Brain pericyte (primary cell): ENCODE results near the gene CCL24.
"Not testable (repeated sequence)": the region's sequence is repeated elsewhere in the genome, so short reads cannot be mapped to it uniquely, and the experiment has no call there.

ENCODE experiments used
- DNase-seq: peaks from one replicate; pipeline ENCODE4 v3.0.0-alpha.2; 2012; ENCODE audit warnings: low read depth, low spot score

CCL24 gene

DNA sequence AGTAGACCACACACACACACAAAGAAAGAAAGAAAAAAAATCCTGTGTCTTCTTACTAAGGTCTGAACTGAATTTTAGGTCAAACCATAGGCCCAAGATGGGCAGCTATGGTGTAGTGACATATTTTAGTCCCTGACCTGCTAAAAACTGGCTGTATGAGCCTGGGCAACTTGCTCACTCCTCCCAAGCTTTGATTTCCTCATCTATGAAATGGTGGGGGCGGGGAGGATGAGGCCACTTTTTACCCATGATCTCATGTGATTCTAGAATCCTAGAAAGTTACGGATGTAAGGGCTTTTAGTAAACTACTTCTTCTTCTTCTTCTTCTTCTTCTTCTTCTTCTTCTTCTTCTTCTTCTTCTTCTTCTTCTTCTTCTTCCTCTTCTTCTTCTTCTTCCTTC is 6.1 kb upstream of the CCL24 start:
- no peak for DNase-seq

DNA sequence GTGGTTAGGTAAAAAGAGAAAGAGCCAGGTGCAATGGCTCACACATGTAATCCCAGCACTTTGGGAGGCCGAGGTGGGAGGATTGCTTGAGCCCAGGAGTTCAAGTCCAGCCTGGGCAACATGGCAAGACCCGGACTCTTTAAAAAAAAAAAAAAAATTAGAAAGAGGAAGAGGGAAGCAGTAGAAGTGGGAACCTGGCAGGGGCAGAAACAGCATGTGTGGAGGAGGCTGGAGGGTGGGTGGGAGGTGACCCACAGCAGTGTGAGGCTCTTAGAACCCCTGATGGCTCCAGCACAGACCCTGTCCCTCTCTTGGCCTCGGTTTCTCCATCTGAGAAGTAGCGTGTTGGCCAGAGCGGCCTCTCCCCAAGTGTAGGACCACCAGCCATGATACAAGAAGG is 4.9 kb upstream of the CCL24 start:
- DNase-seq, result no peak

DNA sequence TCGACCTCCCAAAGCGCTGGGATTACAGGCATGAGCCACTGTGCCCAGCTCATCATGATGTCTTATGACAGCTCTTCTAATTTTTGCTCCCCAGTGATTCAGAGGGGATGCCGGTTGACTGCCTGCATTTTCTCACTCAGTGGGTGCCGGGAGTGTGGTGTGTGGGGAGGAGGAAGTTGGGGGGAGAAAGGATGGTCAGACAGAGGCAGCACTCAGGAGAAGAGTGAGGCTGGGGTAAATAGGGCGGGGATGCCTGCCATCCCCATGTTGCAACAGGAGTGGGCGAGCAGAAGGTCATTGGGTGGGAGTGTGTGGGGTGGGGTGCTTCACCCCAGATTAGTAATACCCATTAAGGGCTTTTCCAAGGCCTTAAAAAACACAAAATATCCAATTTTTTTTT is 3.5 kb upstream of the CCL24 start:
- no peak for DNase-seq

DNA sequence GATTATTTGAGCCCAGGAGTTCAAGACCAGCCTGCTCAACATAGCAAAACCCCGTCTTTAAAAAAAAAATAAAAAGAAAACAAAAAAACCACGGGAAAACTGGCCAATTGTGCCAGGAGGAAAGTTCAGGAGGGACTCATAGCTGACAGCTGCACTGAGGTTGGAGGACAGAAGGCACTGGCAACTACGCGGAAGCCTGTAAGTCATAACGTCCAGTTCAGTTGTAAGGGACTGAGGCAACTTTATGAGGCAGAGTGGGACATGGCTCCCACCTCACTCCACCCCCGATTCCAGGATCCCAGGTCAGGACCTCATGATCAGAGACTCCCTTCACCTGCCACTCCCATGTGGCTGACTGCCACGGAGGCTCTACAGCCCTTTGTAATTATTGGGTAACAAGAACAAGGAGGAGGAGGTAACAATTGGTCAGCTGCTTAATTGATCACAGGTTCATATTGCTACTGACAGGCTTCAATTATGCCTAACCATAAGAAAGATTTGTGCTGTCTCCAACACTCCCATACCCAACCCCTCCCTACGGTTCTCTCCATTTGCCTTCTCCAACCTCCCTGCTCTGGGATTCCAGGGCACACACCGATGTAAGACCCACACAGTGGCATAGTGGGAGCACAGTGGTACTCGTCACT is 1.9 kb upstream of the CCL24 start:
- DNase-seq, result no peak

DNA sequence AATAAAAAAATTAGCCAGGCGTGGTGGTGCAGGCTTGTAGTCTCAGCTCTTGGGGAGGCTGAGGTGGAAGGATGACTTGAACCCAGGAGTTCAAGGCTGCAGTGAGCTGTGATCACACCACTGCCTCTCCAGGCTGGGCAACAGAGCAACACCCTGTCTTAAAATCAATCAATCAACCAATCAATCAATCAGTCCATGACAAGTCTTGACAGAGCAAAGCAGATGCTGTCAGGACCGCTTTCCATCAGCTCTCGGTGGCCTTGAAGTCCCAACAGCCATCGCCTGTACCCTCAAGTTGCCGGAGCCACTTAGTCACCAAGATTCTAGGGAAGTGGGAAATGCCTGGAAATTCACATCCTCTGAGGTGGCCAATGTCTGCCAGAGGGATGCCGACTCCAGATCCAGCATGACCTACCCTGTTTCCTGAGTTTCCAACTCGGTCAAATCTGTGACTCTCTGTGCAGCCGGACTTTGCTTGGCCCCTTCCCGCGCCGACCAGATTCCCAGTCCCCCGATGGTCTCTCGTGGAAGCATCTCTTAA is 871 bp upstream of the CCL24 start:
- no peak for DNase-seq

GRCh38 chr7:75813084-75813483 is 522 bp downstream of the CCL24 start:
- no peak for DNase-seq

DNA sequence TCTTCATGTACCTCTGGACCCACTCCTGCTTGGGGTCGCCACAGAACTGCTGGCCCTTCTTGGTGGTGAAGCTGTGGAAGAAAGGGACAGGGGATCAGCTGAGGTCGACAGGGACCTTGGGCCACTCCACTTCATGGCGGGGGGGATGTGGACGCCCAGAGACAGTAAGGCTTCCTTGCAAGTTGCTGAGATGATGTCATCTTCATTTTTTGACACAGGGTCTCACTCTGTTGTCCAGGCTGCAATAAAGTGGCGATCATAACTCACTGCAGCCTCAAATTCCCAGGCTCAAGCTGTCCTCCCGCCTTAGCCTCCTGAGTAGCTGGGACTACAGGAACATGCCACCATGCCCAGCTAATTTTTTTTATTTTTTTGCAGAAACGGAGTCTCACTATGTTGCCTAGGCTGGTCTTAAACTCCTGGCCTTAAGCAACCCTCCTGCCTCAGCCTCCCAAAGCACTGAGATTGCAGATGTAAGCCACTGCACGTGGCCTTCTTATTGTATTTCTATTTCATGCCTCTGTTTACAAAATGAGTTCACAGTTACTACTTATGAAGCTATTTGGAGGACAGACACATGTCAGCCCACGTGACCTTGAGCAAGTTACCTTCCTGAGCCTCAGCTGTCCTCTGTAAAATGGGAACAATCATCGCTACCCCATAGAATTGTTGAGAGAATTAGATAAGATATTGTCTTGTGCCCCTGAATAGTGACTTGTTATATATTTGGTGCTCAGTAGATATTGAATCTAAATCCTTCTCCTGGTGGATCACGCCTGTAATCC is 1.5 kb downstream of the CCL24 start:
- DNase-seq, result no peak

DNA sequence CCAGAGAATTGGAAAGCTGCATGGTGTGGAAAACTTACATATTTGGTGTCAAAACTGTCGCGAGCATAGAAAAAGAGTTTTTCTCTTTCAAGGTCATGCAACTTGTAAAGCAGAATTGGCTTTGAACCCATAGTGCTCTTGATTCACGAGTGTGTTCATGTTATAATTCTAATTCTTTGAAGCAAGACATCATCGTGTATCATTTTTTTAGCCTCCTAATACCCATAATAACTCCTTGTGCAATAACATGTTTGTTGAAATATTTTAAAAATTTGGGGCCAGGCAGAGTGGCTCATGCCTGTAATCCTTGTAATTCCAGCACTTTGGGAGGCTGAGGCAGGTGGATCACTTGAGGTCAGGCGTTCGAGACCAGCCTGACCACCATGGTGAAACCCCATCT is 4.2 kb downstream of the CCL24 start:
- no peak for DNase-seq

DNA sequence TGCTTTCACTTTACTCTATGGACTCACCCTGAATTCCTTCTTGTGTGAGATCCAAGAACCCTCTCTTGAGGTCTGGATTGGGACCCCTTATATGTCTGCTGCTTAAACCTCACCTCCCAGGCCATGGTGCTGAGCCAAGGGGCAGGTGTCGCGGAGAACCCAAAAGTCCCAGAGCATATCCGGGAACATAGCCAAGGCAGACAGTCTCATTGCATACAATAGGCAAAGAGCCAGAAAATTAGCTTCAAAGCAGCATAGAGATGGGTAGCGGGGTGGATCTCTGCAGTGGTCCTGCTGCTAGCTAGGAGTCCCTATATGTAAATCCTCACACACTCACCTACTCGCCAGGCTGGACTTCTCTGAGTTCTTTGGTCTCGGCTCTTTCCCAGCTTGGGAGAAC is 5.5 kb downstream of the CCL24 start:
- no peak for DNase-seq

GRCh38 chr7:75807452-75807851 is 6.2 kb downstream of the CCL24 start:
- no peak for DNase-seq

DNA sequence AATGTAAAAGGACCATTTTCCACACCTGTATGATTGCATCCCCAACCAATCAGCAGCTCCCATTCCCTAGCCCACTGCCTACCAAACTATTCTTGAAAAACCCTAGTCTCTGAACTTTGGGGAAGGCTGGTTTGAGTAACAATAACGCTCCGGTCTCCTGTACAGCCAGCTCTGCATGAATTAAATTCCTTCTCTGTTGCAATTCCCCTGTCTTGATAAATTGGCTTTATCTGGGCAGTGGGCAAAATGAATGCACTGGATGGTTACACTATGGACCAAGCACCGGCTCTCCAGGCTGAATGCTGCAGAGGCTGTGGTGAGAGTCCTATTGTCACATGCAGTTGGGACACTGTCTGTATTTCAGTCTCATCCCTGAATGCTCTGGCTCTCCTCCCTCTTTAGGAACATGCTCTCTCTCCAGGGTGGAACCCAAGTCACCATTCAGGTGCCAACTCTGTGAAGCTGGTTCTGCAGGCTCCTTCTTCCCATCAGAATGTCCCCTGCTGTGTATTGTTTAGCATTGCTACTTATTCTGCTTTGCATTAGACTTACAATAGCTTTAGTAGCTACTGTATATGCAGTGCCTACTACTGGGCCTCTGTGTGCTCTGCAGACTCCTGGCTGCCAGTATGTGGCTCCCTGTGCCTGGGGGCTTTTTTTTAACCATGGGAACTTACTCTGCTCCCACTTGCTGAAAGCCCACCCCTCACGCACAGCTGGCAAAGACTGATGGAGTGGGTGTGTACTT is 6.9 kb downstream of the CCL24 start:
- DNase-seq, result no peak

- no peak for DNase-seq
Observed at GRCh38 chr7:75804705-75805104, 8.9 kb downstream of the CCL24 start.

DNA sequence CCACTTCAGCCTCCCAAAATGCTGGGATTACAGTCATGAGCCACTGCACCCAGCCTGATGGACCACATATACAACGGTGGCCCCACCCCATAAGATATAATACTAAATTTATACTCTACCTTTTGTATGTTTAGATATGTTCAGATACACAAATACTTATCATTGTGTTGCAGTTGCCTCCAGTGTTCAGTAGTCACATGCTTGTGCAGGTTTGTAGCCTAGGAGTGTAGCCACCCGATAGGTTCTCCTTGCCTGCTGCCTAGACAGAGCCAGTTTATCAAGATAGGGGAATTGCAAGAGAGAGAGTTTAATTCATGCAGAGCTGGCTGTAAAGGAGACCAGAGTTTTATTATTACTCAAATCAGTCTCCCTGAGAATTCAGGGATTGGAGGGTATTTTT is 9.6 kb downstream of the CCL24 start:
- no peak for DNase-seq

- no peak for DNase-seq
Observed at GRCh38 chr7:75802552-75802821, 11.1 kb downstream of the CCL24 start.

DNA sequence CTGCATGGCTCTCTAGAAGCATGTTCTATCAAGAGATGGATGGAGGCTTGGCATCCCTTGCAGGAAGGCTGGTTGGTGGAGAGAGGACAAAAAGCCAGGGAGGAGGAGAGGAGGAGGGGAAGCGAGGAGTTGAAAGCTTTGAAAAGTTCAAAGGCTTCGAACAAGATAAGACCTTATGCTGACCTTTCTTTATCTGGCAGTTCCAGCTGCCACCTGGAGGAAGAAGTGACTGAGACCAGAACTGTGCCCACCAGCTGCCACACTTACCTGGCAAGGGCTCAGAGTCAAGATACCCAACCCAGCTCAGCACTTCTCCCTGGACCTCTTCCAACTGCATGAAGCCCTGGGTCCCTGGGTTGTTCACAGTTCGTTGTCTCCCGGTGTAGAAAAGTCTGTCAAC is 14.8 kb downstream of the CCL24 start:
- no peak for DNase-seq

DNA sequence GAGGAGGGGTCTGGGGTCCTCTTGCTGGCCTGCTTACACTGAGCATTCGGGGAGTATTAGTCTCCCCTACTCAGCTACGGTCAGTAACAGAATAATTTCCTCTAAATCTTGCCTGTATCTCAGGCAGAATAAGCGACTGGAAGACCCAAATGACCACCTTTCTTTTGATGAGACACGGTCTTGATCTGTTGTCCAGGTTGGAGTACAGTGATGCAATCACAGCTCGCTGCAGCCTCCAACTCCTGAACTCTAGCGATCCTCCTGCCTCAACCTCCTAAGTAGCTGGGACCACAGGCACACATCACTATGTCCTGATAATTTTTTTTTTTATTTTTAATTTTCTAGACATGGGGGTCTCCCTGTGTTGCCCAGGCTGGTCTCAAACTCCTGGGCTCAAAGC is 17.2 kb downstream of the CCL24 start:
- DNase-seq, result no peak

DNA sequence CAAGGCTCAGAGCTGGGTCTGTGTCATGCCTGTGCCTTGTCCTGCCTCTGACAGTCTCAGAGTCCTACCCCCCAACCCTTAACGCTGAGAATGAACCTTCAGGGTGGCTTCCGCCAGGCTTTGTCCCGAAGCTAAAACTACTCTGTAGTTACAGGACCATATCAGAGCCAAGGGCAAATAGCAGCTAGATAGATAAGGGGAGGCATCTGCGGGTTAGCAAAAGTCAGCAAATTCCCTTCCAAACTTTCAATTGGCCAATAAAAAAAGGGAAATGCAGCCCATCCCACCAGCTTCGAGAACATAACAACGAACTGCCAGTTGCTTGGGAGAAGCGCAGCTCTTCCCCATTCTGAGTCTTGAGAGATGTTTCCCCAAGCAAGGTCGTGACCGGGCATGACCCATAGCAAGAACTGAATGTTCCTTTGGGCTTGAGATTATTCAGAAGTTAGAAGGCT is 17.7 kb downstream of the CCL24 start:
- no peak for DNase-seq

DNA sequence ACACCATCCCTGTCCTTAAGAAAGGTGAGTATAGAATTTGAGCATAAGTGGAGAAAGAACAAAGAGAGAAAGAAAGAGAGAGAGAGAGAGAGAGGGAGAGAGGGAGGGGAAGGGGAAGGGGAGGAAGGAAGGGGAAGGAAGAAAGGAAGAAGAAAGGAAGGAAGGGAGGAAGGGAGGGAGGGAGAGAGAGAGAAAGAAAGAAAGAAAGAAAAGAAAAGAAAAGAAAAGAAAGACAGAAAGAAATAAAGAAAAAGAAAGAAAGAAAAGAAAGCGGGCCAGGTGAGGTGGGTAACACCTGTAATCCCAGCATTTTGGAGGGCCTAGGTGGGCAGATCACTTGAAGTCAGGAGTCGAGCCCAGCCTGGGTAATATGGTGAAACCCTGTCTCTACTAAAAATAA is 19.9 kb downstream of the CCL24 start:
- no peak for DNase-seq

DNA sequence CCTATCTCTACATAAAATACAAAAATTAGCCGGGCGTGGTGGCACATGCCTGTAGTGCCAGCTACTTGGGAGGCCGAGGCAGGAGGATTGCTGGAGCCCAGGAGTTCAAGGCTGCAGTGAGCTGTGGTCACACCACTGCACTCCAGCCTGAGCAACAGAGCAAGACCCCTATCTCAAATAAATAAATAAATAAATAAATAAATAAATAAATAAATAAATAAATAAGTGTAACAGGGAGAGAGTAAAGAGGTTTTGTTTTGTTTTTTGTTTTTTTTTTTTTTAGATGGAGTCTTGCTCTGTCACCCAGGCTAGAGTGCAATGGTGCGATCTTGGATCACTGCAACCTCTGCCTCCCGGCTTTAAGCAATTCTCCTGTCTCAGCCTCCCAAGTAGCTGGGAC is 21.0 kb downstream of the CCL24 start:
- not testable (repeated sequence) for DNase-seq

DNA sequence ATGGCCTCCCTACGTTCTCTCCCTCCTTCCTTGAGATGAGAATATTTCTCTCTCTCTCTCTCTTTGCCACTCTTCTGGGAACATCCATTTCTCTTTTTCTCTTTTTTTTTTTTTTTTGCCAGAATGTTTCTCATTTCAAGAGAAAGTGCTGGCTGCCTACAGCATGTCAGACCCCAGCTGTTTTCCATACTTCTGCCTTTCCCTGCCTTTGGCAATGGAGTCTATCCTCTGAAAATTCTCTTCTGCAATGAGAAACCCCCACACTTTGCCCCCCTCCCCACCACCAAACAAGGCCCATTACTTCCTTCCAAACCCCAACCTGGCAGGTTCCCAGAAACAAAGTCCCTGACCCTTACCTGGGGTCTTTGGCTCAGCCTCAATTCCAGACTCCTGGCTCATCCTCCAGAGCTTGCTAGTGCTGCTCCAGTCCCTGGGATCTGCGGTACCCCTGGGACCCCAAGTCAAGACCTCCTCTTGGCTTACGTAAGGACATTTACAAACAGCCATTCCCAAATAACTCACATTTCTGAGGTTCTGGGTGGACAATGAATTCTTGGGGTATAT is 24.2 kb downstream of the CCL24 start:
- no peak for DNase-seq

- DNase-seq, result not testable (repeated sequence)
Observed at GRCh38 chr7:75788154-75788847, 25.3 kb downstream of the CCL24 start.

DNA sequence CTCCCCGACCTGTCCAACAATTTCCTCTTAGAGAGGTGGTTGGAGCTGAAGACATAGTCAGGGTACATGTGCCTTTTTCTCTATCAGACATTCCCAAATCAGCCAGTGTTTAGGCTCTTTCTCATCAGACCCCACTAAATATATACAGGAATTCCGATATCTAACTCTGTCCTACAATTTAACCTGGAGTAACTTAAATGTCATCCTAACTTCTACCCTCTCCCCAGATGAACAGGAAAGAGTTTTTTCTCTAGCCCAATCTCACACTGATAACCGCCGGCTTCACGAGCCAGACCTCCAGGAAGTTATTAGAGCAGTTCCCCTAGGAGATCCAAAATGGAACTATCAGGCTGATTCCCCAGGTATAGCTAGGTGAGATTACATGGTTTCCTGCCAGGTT is 30.5 kb downstream of the CCL24 start:
- not testable (repeated sequence) for DNase-seq
